CD4-positive, alpha-beta T cell treated with Interleukin-15 for 4 hours (primary cell): ENCODE data around the gene TSSC4.
A peak's percentile ranks its signal among the peaks of the same experiment; 100 is the strongest.
"Not testable (repeated sequence)": the region's sequence is repeated elsewhere in the genome, so short reads cannot be mapped to it uniquely, and the experiment has no call there.

Source experiments
- DNase-seq: peaks from one replicate; pipeline ENCODE4 v3.0.0-alpha.2; 2020; ENCODE audit warnings: low spot score

The TSSC4 gene

GRCh38 chr11:2400069-2400761 is at the start of gene TSSC4:
TSSC4 (plus strand) TSS chr11:2400750; CDS start chr11:2402634, 1,884 bp downstream.
- DNase-seq, result peak; percentile 100

DNA sequence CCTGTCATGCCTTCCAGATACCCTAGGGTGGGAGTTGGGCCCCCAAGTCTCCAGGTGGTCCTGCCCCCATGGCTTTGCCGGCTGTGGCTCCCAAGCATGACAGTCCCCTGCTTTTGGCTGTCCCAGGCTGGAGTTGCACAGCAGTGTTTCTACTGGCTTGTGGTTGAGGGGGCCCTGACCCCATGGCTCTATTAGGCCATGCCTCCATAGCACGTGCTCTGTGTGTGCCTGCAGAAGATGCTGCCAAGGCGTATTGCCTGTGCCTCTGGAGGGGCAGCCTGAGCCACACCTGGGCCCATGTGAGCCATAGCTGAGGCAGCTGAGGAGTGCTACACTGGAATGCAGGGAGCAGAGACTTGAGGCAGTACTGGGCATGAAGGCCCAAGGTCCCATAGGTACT is 48.8 kb upstream of the TSSC4 start:
- no peak for DNase-seq

- no peak for DNase-seq
These were observed 48.1 kb upstream of the TSSC4 start for GRCh38 chr11:2352420-2352819.

DNA sequence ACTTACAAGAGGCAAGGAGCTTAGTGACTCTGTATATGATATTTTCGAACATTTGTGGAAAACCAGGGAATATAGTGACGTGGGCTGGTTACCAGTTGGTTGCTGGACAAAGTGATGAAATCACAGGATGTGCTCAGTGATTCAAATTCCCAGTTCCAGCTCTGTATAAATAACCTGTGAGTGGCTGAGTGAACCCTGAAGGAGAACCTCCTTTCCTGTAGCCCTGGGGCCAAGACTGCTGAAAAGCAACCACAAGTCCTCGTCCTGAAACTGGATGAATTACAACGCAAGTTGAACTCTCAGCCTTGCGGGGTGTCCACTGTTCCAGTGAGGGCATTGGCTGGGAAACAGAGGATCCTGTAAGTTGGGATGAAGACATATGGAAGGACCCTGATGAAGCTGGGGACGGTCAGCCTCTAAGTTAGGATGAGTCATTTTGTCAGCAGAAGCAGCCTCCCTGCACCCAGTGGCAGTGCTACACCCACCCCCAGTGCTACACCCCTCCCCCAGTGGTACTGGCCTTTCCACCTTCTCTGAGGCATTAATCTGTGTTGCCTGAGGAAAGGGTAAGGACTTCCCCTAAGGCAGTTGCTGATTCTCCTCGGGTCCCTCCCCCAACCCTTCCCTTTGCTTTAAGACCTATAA is 45.4 kb upstream of the TSSC4 start:
- no peak for DNase-seq

DNA sequence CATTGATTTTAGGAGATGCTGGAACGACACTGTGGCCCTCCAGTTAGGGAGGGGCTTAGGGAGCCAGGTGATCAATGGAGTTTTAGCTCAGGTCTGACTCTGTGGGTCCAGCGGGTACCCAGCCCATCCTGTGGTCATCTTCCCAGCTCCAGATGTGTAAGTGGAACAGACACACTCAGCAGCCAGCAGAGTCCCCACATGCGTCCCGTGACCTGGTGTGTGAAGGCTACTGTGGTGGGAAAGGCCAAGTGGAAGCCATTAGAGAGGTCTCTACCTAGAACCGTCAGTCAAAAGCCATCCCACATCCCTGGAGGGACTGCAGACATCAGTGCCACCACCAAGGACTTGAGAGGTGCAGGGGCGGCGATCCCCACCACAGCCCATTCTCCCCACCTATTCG is 43.3 kb upstream of the TSSC4 start:
- no peak for DNase-seq

- DNase-seq, result not testable (repeated sequence)
These were observed 42.9 kb upstream of the TSSC4 start for GRCh38 chr11:2357651-2358050.

DNA sequence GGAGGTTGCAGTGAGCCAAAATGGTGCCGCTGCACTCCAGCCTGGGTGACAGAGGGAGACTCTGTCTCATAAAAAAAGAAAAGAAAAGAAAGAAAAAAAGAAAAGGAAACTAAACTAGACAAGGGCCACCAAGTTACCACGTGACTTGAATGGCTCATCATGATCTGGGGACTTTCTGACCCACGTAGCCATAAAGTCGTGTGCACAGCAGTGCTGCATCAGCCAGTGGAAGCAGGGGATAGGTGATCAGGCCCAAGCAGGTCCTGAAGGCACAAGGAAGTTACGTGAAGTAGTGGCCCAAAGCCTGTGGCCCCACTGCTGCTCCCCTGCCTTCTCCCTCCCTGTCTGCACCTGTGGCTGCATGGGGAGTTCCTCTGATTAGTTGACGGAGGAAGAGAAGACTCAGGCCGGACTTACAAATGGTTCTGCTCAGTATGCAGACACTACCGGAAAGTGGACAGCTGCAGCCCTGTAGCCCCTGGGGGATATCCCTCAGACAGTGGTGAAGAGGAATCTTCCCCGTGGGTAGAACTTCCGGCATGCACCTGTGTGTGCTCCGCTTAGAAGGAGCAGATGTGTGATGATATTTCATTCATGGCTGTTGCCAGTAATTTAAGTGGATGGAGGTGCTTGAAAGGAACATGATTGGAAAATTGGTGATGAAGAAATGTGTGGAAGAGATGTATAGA is 41.7 kb upstream of the TSSC4 start:
- no peak for DNase-seq

GRCh38 chr11:2359557-2359956 is 41.0 kb upstream of the TSSC4 start:
- no peak for DNase-seq

- DNase-seq, result no peak
These were observed 40.4 kb upstream of the TSSC4 start for GRCh38 chr11:2360081-2360642.

- DNase-seq, result no peak
These were observed 39.0 kb upstream of the TSSC4 start for GRCh38 chr11:2361565-2361964.

GRCh38 chr11:2362414-2362813 is 38.1 kb upstream of the TSSC4 start:
- no peak for DNase-seq

DNA sequence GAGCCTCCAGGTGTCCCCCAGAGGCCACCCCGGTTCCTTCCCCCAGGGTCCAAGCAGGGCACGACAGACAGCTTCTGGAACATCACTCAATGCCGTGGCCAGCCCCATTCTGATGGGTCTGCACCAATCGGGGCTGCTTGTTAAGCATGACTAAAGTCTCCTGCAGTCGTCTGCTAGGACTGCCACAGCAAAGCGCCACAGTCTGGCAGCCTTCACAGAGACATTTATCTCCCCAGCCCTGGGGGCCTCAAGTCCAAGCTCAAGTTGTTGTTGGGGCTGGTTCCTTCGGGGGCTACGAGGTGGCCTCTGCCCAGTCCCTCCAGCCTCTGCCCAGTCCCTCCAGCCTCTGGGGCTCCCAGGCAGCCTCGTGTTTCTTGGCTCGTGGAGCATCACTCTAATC is 37.4 kb upstream of the TSSC4 start:
- no peak for DNase-seq

DNA sequence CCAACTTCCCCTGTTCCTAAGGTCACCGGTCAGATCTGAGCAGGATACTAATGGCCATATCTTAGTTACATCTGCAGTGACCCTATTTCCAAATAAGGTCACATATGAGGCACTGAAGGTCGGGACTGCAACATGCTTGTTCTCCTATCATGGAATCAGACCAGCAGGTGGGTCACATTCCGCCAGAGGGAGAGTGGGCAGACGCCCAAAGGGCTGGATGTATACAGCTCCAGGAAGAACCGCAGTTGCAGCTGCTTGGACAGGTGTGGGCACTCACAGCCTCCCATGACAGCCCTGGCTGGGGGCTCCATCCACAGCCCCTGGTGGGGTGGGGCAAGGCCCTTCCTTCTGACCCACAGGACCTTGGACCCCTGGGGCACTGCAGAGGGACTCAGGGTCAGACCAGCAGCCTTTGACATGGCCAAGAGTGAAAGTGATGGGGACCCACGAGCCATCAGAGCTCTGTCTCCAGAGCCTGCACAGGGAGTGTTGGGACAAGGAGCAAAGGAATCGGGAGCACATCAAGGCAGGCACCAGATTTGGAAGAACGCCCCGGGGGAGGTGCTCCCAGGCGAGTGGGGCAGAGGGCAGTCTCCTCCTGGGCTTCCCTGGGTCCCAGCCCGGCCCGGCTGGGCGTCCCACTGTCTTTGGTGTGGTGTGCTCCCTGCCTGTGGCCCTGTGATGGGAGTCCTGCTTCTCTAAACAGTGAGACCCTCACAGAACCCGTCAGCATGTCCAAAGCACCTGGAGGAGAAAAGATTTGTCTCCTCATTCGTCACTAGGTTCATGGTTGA is 36.8 kb upstream of the TSSC4 start:
- DNase-seq, result no peak

GRCh38 chr11:2364386-2364785 is 36.2 kb upstream of the TSSC4 start:
- DNase-seq, result not testable (repeated sequence)

- no peak for DNase-seq
These were observed 34.9 kb upstream of the TSSC4 start for GRCh38 chr11:2365571-2366210.

DNA sequence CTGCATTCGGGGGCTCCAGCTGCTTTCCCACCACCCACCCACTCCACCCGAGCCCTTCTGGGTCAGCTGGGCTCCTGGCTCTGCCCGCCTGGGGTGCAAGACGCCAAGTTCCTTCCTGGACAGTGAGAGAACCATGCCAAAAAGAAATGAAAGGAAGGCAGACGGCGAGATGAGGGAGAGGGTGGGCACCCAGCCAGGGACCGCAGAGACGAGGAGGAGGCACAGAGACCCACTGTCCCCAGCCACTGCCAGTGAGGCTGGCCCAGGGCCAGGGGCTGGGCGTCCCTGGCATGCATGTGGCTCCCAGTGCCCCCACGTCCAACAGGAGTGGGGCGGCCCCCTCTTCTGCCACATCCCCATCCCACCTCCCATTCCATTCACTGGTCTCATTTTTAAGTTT is 34.3 kb upstream of the TSSC4 start:
- DNase-seq, result no peak

DNA sequence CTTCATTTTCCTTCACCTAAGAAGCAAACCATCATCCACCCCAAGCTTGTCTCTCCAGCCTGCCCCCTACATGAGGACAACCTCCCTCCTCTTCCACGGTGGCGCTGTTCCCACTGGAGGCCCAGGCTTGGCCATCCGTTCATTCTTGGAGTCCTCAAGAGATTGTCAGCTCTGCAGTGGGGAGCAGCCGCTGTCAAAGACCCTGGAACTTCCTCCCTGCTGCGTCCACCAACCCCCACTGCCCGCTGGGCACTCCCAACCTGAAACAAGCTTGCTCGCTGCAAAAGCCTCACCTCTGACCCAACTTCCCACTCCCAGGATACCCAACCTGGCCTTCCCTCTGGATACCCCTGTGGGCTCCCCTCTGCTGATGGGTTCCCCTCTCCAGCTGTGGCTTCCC is 33.8 kb upstream of the TSSC4 start:
- no peak for DNase-seq

- no peak for DNase-seq
These were observed 33.0 kb upstream of the TSSC4 start for GRCh38 chr11:2367266-2368160.

GRCh38 chr11:2368178-2368850 is 32.2 kb upstream of the TSSC4 start:
- DNase-seq, result no peak

DNA sequence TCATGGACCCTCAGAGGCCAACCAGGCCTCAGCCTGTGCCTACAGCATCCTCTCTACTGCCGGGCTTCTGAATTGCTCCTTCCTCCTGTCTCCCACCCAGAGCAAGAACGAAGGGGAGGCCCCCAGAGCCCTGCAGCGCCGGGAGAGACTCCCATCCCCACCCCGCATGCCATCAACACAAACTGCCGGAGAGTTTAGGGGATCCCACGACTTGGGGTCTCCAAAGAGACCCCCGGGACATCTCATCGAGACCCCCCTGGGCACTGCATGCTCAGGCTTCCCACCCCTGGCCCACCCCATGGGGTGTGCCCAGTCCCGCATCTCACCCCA is 31.7 kb upstream of the TSSC4 start:
- no peak for DNase-seq
